Measurements from ENCODE around the gene PREPL. TPM values are rescaled to one million over a fixed set of nuclear protein-coding genes. Genes with fewer than 3 reads are reported as not detected.

The PREPL gene
- total RNA-seq = 10 to 100 TPM; 29.2 to 55.9 (median 32.4) TPM

DNA sequence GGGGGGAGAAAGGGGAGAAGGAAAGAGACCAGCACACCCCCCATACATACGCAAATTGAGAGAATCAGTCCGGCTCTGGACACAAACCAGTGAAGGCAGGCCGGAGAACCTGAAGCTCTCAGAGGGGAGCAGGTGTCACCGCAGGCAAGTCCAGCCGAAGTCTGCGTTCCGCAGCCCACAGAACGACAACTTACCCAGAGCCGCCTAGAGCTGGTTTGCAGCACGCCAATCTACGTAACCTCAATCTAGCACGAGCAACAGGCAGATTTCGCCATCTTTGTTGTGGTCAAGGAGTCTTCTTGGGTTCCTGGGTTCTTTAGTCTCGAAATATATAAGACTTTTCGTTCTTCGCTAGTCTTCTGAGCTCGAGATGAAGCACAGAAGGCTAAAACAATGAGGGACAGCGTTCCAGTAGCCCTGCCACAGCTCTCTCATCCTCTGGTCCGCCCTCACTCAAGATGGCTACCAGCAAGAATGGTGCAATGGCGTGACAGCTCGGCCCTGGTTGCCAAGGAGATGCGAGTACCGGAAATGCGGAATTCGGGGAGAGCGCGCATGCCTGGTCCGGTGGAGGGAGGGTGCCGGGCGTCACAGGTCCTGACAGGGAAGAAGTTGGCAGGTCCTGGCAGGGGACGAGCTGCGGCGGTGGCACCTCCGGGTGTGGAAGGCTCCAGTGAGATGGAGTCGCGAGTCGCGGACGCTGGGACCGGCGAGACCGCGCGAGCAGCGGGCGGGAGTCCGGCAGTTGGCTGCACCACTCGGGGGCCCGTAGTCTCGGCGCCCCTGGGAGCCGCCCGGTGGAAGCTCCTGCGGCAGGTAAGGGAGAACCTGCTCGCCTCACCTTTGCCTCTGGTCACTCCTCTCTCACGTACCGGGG, at the start of gene PREPL, which contains the start of gene CAMKMT:
Gene PREPL, minus strand, starts transcription at position 165 of the 877 bp plus-strand sequence. CDS start 15,152 bp downstream, outside the sequence.
Gene CAMKMT, plus strand, starts transcription at position 618 of the 877 bp plus-strand sequence.
- H3K4me1 ChIP-seq = peaks cover 10 to 33% (median 17%) of the 10 kb centered on the region in 4 donors
- no peaks in the 10 kb centered on the region for H3K36me3 ChIP-seq
- H3K27ac ChIP-seq = peak within 1 kb of the TSS; percentile 89 to 95 (median 94)
- WGBS, 2 donors (ENCODE audit: low coverage in 1 of 2) = 0% methylated on average over 3 to 57 of the region's 57 CpGs
- in situ Hi-C loops (cut with MboI; ENCODE audit: low pct_ligation_motif_present in 1 of 4, low pct_unique_long_range_greater_than_20kb in 1 of 4, low sequenced_read_pairs in 3 of 4) = no loop called here
- DNase-seq = peak; percentile 99
- intact Hi-C loops (cut with DNase I; ENCODE audit: low total_unique reads) = no loop called here
- H3K27me3 ChIP-seq = no peaks in the 10 kb centered on the region
- H3K9me3 ChIP-seq = no peaks in the 10 kb centered on the region
- TF ChIP-seq POLR2AphosphoS5 (IDR thresholded peaks at IDR 0.05) (peak; percentile 75 to 90 (median 87)), EP300 (IDR thresholded peaks at IDR 0.05; ENCODE audit: low read depth) (no peak), POLR2A (IDR thresholded peaks at IDR 0.05) (peak; percentile 75)
- TF ChIP-seq, protein P1, sequence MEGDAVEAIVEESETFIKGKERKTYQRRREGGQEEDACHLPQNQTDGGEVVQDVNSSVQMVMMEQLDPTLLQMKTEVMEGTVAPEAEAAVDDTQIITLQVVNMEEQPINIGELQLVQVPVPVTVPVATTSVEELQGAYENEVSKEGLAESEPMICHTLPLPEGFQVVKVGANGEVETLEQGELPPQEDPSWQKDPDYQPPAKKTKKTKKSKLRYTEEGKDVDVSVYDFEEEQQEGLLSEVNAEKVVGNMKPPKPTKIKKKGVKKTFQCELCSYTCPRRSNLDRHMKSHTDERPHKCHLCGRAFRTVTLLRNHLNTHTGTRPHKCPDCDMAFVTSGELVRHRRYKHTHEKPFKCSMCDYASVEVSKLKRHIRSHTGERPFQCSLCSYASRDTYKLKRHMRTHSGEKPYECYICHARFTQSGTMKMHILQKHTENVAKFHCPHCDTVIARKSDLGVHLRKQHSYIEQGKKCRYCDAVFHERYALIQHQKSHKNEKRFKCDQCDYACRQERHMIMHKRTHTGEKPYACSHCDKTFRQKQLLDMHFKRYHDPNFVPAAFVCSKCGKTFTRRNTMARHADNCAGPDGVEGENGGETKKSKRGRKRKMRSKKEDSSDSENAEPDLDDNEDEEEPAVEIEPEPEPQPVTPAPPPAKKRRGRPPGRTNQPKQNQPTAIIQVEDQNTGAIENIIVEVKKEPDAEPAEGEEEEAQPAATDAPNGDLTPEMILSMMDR (IDR thresholded peaks at IDR 0.05) = peak in 2 of 5 experiments; percentile 12 to 24
- H3K4me3 ChIP-seq = peak within 1 kb of the TSS; percentile 76 to 94 (median 85)

DNA sequence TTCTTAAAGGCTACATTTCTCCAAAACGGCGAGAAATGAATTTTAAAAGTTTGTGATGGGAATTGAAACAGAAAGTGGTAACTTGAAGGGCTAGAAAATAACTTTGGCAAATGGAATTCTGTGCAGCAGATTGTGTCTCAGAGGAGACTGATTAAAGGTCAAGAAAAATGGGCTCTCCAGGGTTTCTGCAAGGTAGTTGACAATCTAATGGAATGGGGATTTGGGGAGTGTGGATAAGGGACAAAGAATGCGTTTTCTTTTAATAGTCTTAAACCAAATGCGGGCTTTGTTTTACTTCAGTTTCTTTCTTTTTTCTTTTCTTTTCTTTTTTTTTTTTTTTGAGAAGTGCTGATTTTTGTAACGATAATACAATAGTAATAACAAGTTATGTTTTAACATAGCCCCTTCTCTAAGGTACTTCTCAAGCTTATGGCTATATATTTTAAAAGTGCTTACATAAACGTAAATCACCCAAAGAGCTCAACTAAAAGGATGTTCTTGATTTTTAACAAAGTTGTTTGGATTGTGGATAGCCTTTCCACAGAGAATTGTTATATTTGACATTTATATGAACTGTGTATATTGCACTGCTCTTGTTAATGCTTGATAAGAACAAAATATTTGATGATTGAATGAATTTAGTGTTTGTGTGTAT, 37.1 kb upstream of the PREPL start:
- Histone ChIP-seq H3K4me1 (no peaks in the 10 kb centered on the region), H3K27me3 (no peaks in the 10 kb centered on the region), H3K36me3 (no peaks in the 10 kb centered on the region), H3K27ac (no peak overlapping the region), H3K9me3 (no peaks in the 10 kb centered on the region), H3K4me3 (no peak overlapping the region)
- intact Hi-C loops (cut with DNase I; ENCODE audit: low total_unique reads) = no loop called here
- no peak for DNase-seq
- in situ Hi-C loops (cut with MboI; ENCODE audit: low pct_ligation_motif_present in 1 of 4, low pct_unique_long_range_greater_than_20kb in 1 of 4, low sequenced_read_pairs in 3 of 4) = loop anchor here in 1 of 4 donors (25.0 kb wide), 1 partner anchor 564 kb away; no protein-coding TSS in a partner anchor
- WGBS, 2 donors (ENCODE audit: low coverage in 1 of 2) = 81 to 90% methylated on average over 6 of the region's 6 CpGs
- TF ChIP-seq, protein P1 (IDR thresholded peaks at IDR 0.05) = no peak
- TF ChIP-seq POLR2AphosphoS5 (IDR thresholded peaks at IDR 0.05) = no peak
- TF ChIP-seq EP300 (IDR thresholded peaks at IDR 0.05; ENCODE audit: low read depth) = no peak
- no peak for TF ChIP-seq POLR2A (IDR thresholded peaks at IDR 0.05)

GRCh38 chr2:44397447-44398175, 36.3 kb upstream of the PREPL start:
- no peaks in the 10 kb centered on the region for H3K4me1 ChIP-seq
- H3K4me3 ChIP-seq = no peak overlapping the region
- in situ Hi-C loops (cut with MboI; ENCODE audit: low pct_ligation_motif_present in 1 of 4, low pct_unique_long_range_greater_than_20kb in 1 of 4, low sequenced_read_pairs in 3 of 4) = loop anchor here in 1 of 4 donors (25.0 kb wide), 1 partner anchor 565 kb away; no protein-coding TSS in a partner anchor
- H3K27ac ChIP-seq = no peak overlapping the region
- intact Hi-C loops (cut with DNase I; ENCODE audit: low total_unique reads) = no loop called here
- no peak for DNase-seq
- H3K9me3 ChIP-seq = no peaks in the 10 kb centered on the region
- no peaks in the 10 kb centered on the region for H3K27me3 ChIP-seq
- 55 to 65% methylated on average over 7 of the region's 7 CpGs for WGBS, 2 donors (ENCODE audit: low coverage in 1 of 2)
- TF ChIP-seq EP300 (IDR thresholded peaks at IDR 0.05; ENCODE audit: low read depth) = no peak
- TF ChIP-seq POLR2A (IDR thresholded peaks at IDR 0.05) = no peak
- TF ChIP-seq POLR2AphosphoS5 (IDR thresholded peaks at IDR 0.05) = no peak
- TF ChIP-seq, protein P1 (IDR thresholded peaks at IDR 0.05) = no peak
- no peaks in the 10 kb centered on the region for H3K36me3 ChIP-seq
